HCT116 (cell line): ENCODE data around the gene AQP6. TPM values are rescaled to one million over a fixed set of nuclear protein-coding genes. Genes with fewer than 3 reads are reported as not detected.

Experiments used
- ATAC-seq: fragments of 200-7000 bp; cut with Tn5 transposase; 2 replicates; pipeline ENCODE4 v1.9.1; 2020; ENCODE audit warnings: mild to moderate bottlenecking, moderate library complexity
- BruUV-seq: library from RNA; stranded (reverse); fragments of 400-500 nt; replicated peaks from 2 replicates; lab custom pipeline; 2021; lab: Mats Ljungman, UMichigan
- CTCF ChIA-PET: fragments of 300-600 bp; sonication (Branson Sonifier 250); formaldehyde crosslinking; loops from one replicate; lab custom pipeline; 2021; ENCODE audit warnings: antibody characterized with exemption; lab: Charles Lee
- POLR2A ChIA-PET: fragments of 300-600, 350-600 bp; sonication (Branson Sonifier 250); formaldehyde crosslinking; loops from one replicate; lab custom pipeline; 2021; ENCODE audit warnings: antibody characterized with exemption; lab: Charles Lee
- RAD21 ChIA-PET, 2 experiments: fragments of 300-600 bp; sonication (Branson Sonifier 250); formaldehyde crosslinking; loops; one replicate each; lab custom pipeline; 2023; ENCODE audit warnings: low total read pairs in 2 of 2; ENCODE audit not compliant: uncharacterized antibody in 2 of 2, unreplicated experiment in 2 of 2, low non-redundant PET in 1 of 2; lab: Charles Lee
- DNase-seq: peaks from one replicate; pipeline ENCODE4 v3.0.0-alpha.2; 2010; ENCODE audit warnings: low read depth, low spot score
- H2AFZ ChIP-seq: fragments of 200-600 bp; shearing (Covaris generic), sonication (generic); 2 replicates; pipeline ENCODE4 v1.6.1; 2017; ENCODE audit warnings: low read depth, mixed run types, mixed read lengths, antibody characterized with exemption, low read length; ENCODE audit not compliant: poor library complexity, severe bottlenecking
- H3K27ac ChIP-seq: 2 replicates; pipeline ENCODE4 v1.5.1; 2012; ENCODE audit warnings: low read depth, low read length
- H3K27me3 ChIP-seq: fragments of 200-600 bp; sonication (generic); 2 replicates; pipeline ENCODE4 v1.6.1; 2016; ENCODE audit warnings: mixed run types, low read length, mixed read lengths; ENCODE audit not compliant: insufficient read depth
- H3K36me3 ChIP-seq, 2 experiments: fragments of 200-500 bp in 1 of 2; fragments of 200-600 bp in 1 of 2; sonication (Bioruptor generic) in 1 of 2; sonication (generic) in 1 of 2; 2 replicates each; pipeline versions ENCODE4 v1.5.1 to v1.6.1; 2014 to 2016; ENCODE audit warnings: low read length in 2 of 2, inconsistent platforms in 1 of 2, mixed read lengths in 1 of 2, mixed run types in 1 of 2; ENCODE audit not compliant: insufficient read depth in 2 of 2, control insufficient read depth in 1 of 2
- H3K4me1 ChIP-seq, 2 experiments: fragments of 200-600 bp in 1 of 2; sonication (generic) in 1 of 2; 2 replicates each; pipeline versions ENCODE4 v1.5.1 to v1.6.1; 2012 to 2017; ENCODE audit warnings: low read length in 2 of 2, inconsistent platforms in 1 of 2, mild to moderate bottlenecking in 1 of 2, mixed read lengths in 1 of 2, mixed run types in 1 of 2, moderate library complexity in 1 of 2; ENCODE audit not compliant: insufficient read depth in 2 of 2, control insufficient read depth in 1 of 2
- H3K4me2 ChIP-seq: fragments of 200-600 bp; sonication (generic); 2 replicates; pipeline ENCODE4 v1.6.1; 2017; ENCODE audit warnings: mixed run types, low read length, mixed read lengths
- H3K4me3 ChIP-seq, 2 experiments: fragments of 200-600 bp in 1 of 2; sonication (generic) in 1 of 2; replicated peaks in 1 of 2; 2 replicates each; pipeline ENCODE4 v1.5.1; 2011 to 2016; ENCODE audit warnings: low read length in 2 of 2, control low read depth in 1 of 2, low read depth in 1 of 2, mild to moderate bottlenecking in 1 of 2, mixed read lengths in 1 of 2, mixed run types in 1 of 2
- H3K79me2 ChIP-seq: fragments of 200-600 bp; sonication (generic); 2 replicates; pipeline ENCODE4 v1.6.1; 2017; ENCODE audit warnings: mild to moderate bottlenecking, mixed run types, low read length, moderate library complexity, mixed read lengths; ENCODE audit not compliant: insufficient read depth
- H3K9ac ChIP-seq: fragments of 200-600 bp; sonication (generic); 2 replicates; pipeline ENCODE4 v1.6.1; 2016; ENCODE audit warnings: low read length, mixed read lengths
- H3K9me2 ChIP-seq: fragments of 200-600 bp; sonication (generic), shearing (Covaris generic); 2 replicates; pipeline ENCODE4 v1.6.1; 2017; ENCODE audit warnings: mixed run types, mild to moderate bottlenecking, moderate library complexity; ENCODE audit not compliant: insufficient read depth
- H3K9me3 ChIP-seq, 2 experiments: fragments of 200-500 bp in 1 of 2; fragments of 200-600 bp in 1 of 2; sonication (Bioruptor generic) in 1 of 2; sonication (generic) in 1 of 2; 2 replicates each; pipeline ENCODE4 v1.6.1; 2014 to 2017; ENCODE audit warnings: low read length in 2 of 2, mixed read lengths in 2 of 2, inconsistent platforms in 1 of 2, low read depth in 1 of 2, mild to moderate bottlenecking in 1 of 2, mixed run types in 1 of 2, moderate library complexity in 1 of 2; ENCODE audit not compliant: control insufficient read depth in 1 of 2, insufficient read depth in 1 of 2
- H4K20me1 ChIP-seq: fragments of 200-600 bp; sonication (generic), shearing (Covaris generic); 2 replicates; pipeline ENCODE4 v1.6.1; 2017; ENCODE audit warnings: mixed run types, mild to moderate bottlenecking, moderate library complexity; ENCODE audit not compliant: insufficient read depth
- EGR1 ChIP-seq: IDR thresholded peaks from 2 replicates; pipeline ENCODE4 v1.6.1; 2012; ENCODE audit warnings: low read depth
- ELF1 ChIP-seq: IDR thresholded peaks from 2 replicates; pipeline ENCODE4 v1.6.1; 2012; ENCODE audit warnings: low read depth, borderline replicate concordance
- EZH2 ChIP-seq: fragments of 200-600 bp; sonication (generic); IDR thresholded peaks from 2 replicates; pipeline ENCODE4 v1.6.1; 2017; ENCODE audit warnings: antibody characterized with exemption, mixed run types
- POLR2AphosphoS5 ChIP-seq: IDR thresholded peaks from 2 replicates; pipeline ENCODE4 v1.6.1; 2011; ENCODE audit warnings: mild to moderate bottlenecking, low read depth, low read length, moderate library complexity
- SRF ChIP-seq: IDR thresholded peaks from 2 replicates; pipeline ENCODE4 v1.6.1; 2012; ENCODE audit warnings: low read depth
- YY1 ChIP-seq: IDR thresholded peaks from 2 replicates; pipeline ENCODE4 v1.6.1; 2011; ENCODE audit warnings: low read length, low read depth, moderate library complexity, mild to moderate bottlenecking; ENCODE audit not compliant: insufficient replicate concordance; ENCODE audit errors: extremely low read depth
- ZFX ChIP-seq: fragments of 450-650 bp; IDR thresholded peaks from 2 replicates; pipeline ENCODE4 v1.6.1; 2017
- intact Hi-C: fragments of 100-400 bp; cut with micrococcal nuclease; formaldehyde crosslinking; loops from 2 replicates; pipeline ENCODE4 v1.10.0; 2022
- total RNA-seq: library from RNA; stranded (reverse); gene quantifications from one replicate; pipeline ENCODE4 v1.2.1, GENCODE V29; 2021; ENCODE audit not compliant: unreplicated experiment
- TF ChIP-seq, protein P1 (sequence below): IDR thresholded peaks from 2 replicates; pipeline ENCODE4 v1.6.1; 2012; ENCODE audit warnings: low read depth
- TF ChIP-seq, protein P2 (sequence below): IDR thresholded peaks from 2 replicates; pipeline ENCODE4 v1.6.1; 2011; ENCODE audit warnings: mild to moderate bottlenecking, low read length, moderate library complexity; ENCODE audit not compliant: insufficient replicate concordance; ENCODE audit errors: extremely low read depth
- TF ChIP-seq, protein P3 (sequence below): IDR thresholded peaks from 2 replicates; pipeline ENCODE4 v1.6.1; 2012

AQP6 gene
- total RNA-seq, 1 experiment from 2014 or later = not detected

DNA sequence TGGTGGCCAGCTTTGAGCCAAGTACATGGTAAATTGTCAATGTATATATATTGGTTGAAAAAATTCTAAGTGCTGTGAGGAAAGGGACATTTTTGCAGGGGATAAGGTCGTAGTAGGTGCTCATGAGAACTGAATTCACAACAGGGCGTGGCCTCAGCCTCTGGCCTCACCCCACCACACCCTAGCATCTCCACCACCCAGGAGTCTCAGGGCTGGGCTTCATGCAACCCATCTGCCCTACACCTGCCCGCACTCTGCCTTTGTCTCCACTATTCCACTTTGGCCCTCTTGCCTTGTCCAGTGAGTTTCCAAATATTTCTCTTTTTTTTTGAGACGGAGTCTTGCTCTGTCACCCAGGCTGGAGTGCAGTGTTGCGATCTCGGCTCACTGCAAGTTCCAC is 44.3 kb upstream of the AQP6 start:
- no peaks in the 10 kb centered on the region for H4K20me1 ChIP-seq
- intact Hi-C loops = no loop called here
- POLR2A ChIA-PET = no interaction called here
- H3K27ac ChIP-seq = no peak overlapping the region
- no peaks in the 10 kb centered on the region for H3K27me3 ChIP-seq
- H3K9me2 ChIP-seq = no peaks in the 10 kb centered on the region
- no TSS peak for BruUV-seq
- no peak overlapping the region for H3K4me3 ChIP-seq
- H3K4me2 ChIP-seq = no peak overlapping the region
- RAD21 ChIA-PET = no interaction called here
- no peaks in the 10 kb centered on the region for H3K4me1 ChIP-seq
- ATAC-seq (no peak), DNase-seq (no peak)
- TF ChIP-seq EZH2 = no peak
- TF ChIP-seq, protein P1, sequence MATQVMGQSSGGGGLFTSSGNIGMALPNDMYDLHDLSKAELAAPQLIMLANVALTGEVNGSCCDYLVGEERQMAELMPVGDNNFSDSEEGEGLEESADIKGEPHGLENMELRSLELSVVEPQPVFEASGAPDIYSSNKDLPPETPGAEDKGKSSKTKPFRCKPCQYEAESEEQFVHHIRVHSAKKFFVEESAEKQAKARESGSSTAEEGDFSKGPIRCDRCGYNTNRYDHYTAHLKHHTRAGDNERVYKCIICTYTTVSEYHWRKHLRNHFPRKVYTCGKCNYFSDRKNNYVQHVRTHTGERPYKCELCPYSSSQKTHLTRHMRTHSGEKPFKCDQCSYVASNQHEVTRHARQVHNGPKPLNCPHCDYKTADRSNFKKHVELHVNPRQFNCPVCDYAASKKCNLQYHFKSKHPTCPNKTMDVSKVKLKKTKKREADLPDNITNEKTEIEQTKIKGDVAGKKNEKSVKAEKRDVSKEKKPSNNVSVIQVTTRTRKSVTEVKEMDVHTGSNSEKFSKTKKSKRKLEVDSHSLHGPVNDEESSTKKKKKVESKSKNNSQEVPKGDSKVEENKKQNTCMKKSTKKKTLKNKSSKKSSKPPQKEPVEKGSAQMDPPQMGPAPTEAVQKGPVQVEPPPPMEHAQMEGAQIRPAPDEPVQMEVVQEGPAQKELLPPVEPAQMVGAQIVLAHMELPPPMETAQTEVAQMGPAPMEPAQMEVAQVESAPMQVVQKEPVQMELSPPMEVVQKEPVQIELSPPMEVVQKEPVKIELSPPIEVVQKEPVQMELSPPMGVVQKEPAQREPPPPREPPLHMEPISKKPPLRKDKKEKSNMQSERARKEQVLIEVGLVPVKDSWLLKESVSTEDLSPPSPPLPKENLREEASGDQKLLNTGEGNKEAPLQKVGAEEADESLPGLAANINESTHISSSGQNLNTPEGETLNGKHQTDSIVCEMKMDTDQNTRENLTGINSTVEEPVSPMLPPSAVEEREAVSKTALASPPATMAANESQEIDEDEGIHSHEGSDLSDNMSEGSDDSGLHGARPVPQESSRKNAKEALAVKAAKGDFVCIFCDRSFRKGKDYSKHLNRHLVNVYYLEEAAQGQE = no peak
- TF ChIP-seq, protein P2, sequence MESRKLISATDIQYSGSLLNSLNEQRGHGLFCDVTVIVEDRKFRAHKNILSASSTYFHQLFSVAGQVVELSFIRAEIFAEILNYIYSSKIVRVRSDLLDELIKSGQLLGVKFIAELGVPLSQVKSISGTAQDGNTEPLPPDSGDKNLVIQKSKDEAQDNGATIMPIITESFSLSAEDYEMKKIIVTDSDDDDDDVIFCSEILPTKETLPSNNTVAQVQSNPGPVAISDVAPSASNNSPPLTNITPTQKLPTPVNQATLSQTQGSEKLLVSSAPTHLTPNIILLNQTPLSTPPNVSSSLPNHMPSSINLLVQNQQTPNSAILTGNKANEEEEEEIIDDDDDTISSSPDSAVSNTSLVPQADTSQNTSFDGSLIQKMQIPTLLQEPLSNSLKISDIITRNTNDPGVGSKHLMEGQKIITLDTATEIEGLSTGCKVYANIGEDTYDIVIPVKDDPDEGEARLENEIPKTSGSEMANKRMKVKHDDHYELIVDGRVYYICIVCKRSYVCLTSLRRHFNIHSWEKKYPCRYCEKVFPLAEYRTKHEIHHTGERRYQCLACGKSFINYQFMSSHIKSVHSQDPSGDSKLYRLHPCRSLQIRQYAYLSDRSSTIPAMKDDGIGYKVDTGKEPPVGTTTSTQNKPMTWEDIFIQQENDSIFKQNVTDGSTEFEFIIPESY = no peak
- TF ChIP-seq ELF1 = no peak
- no peak for TF ChIP-seq POLR2AphosphoS5
- no peak for TF ChIP-seq YY1
- TF ChIP-seq ZFX = no peak
- TF ChIP-seq EGR1 = no peak
- TF ChIP-seq, protein P3, sequence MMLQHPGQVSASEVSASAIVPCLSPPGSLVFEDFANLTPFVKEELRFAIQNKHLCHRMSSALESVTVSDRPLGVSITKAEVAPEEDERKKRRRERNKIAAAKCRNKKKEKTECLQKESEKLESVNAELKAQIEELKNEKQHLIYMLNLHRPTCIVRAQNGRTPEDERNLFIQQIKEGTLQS = no peak
- TF ChIP-seq SRF = no peak
- no peaks in the 10 kb centered on the region for H3K36me3 ChIP-seq
- H3K9me3 ChIP-seq = no peaks in the 10 kb centered on the region
- no peaks in the 10 kb centered on the region for H3K79me2 ChIP-seq
- no peak overlapping the region for H3K9ac ChIP-seq
- H2AFZ ChIP-seq = no peak overlapping the region
- CTCF ChIA-PET = interaction anchor here (1.1 to 3.3 kb wide), 2 partner anchors 17 to 38 kb away, joined by 4 to 18 read pairs; no protein-coding TSS in a partner anchor
